Measurements from ENCODE around the gene PIGU. TPM values are rescaled to one million over a fixed set of nuclear protein-coding genes. Genes with fewer than 3 reads are reported as not detected.

Gene PIGU
- total and polyA plus RNA-seq, 7 experiments from 2014 or later = 8.6 to 34.5 (median 16.7) TPM

GRCh38 chr20:34544109-34544796 is 132.6 kb downstream of the PIGU start:
- no peaks in the 10 kb centered on the region for H3K9me3 Mint-ChIP-seq
- Histone ChIP-seq H3K27me3 (ENCODE audit: control insufficient read depth in 2 of 2, insufficient read depth in 2 of 2, low read length in 2 of 2) (no peaks in the 10 kb centered on the region), H3K27ac (ENCODE audit: low read depth, low read length) (no peak overlapping the region), H3K4me3 (ENCODE audit: low read length) (peak overlapping the region; percentile 34), H3K36me3 (ENCODE audit: control insufficient read depth in 2 of 3, insufficient read depth in 3 of 3, low read length in 3 of 3) (peaks cover 0 to 27% (median 4%) of the 10 kb centered on the region in 3 experiments), H3K9me3 (ENCODE audit: control insufficient read depth in 2 of 3, low read length in 3 of 3) (no peaks in the 10 kb centered on the region), H3K4me1 (ENCODE audit: control insufficient read depth in 2 of 2, insufficient read depth in 2 of 2, low read length in 2 of 2) (peaks cover 0 to 19% of the 10 kb centered on the region in 2 donors)
- ATAC-seq = peak; percentile 73
- peaks cover 12 to 33% (median 24%) of the 10 kb centered on the region in 7 donors for H3K4me1 Mint-ChIP-seq
- ChIA-PET CTCF (interaction anchor here (0.6 to 1.6 kb wide), 2 partner anchors 197 to 231 kb away, joined by 3 to 6 read pairs; no protein-coding TSS in a partner anchor), POLR2A (interaction anchor here (0.5 to 1.4 kb wide), 5 partner anchors 14 to 280 kb away, joined by 3 to 4 read pairs (median 3); no protein-coding TSS in a partner anchor)
- DNase-seq = peak in 2 of 9 donors; percentile 18 to 25
- peak overlapping the region; percentile 57 to 79 (median 73) for H3K4me3 Mint-ChIP-seq
- peak overlapping the region in 5 of 9 donors; percentile 8 to 66 (median 34) for H3K27ac Mint-ChIP-seq
- intact Hi-C loops (cut with micrococcal nuclease) = loop anchor here (2.0 kb wide), 1 partner anchor 15 kb away; the partner anchor contains the start of gene MAP1LC3A (in 2 of the 2)
- peaks cover 0 to 19% (median 5%) of the 10 kb centered on the region in 5 donors for H3K36me3 Mint-ChIP-seq
- H3K27me3 Mint-ChIP-seq = no peaks in the 10 kb centered on the region

GRCh38 chr20:34543463-34544056 is 133.3 kb downstream of the PIGU start:
- H3K9me3 ChIP-seq (ENCODE audit: control insufficient read depth in 2 of 3, low read length in 3 of 3) = no peaks in the 10 kb centered on the region
- intact Hi-C loops (cut with micrococcal nuclease) = loop anchor here (2.0 kb wide), 1 partner anchor 15 kb away; the partner anchor contains the start of gene MAP1LC3A (in 2 of the 2)
- ATAC-seq (no peak), DNase-seq (no peak)
- ChIA-PET POLR2A (interaction anchor here (0.8 to 1.4 kb wide), 4 partner anchors 14 to 224 kb away, joined by 3 to 4 read pairs (median 3); no protein-coding TSS in a partner anchor), CTCF (interaction anchor here (0.8 to 1.6 kb wide), 2 partner anchors 231 to 448 kb away, joined by 3 to 6 read pairs; no protein-coding TSS in a partner anchor)
- H3K27ac ChIP-seq (ENCODE audit: low read depth, low read length) = no peak overlapping the region
- peaks cover 0 to 30% (median 4%) of the 10 kb centered on the region in 3 experiments for H3K36me3 ChIP-seq (ENCODE audit: control insufficient read depth in 2 of 3, insufficient read depth in 3 of 3, low read length in 3 of 3)
- no peaks in the 10 kb centered on the region for H3K27me3 ChIP-seq (ENCODE audit: control insufficient read depth in 2 of 2, insufficient read depth in 2 of 2, low read length in 2 of 2)
- Mint-ChIP-seq H3K4me3 (peak overlapping the region in 3 of 10 donors; percentile 29 to 74 (median 59)), H3K9me3 (no peaks in the 10 kb centered on the region), H3K27ac (peak overlapping the region in 1 of 9 donors; percentile 66), H3K36me3 (peaks cover 0 to 19% (median 5%) of the 10 kb centered on the region in 5 donors), H3K27me3 (no peaks in the 10 kb centered on the region), H3K4me1 (peaks cover 12 to 33% (median 23%) of the 10 kb centered on the region in 7 donors)
- H3K4me3 ChIP-seq (ENCODE audit: low read length) = no peak overlapping the region
- peaks cover 0 to 21% of the 10 kb centered on the region in 2 donors for H3K4me1 ChIP-seq (ENCODE audit: control insufficient read depth in 2 of 2, insufficient read depth in 2 of 2, low read length in 2 of 2)

- intact Hi-C loops (cut with micrococcal nuclease) = no loop called here
- H3K4me1 ChIP-seq (ENCODE audit: control insufficient read depth in 2 of 2, insufficient read depth in 2 of 2, low read length in 2 of 2) = peaks cover 0 to 21% of the 10 kb centered on the region in 2 donors
- ATAC-seq (no peak), DNase-seq (no peak)
- Mint-ChIP-seq H3K4me1 (peaks cover 12 to 33% (median 24%) of the 10 kb centered on the region in 7 donors), H3K9me3 (no peaks in the 10 kb centered on the region), H3K36me3 (peaks cover 0 to 19% (median 5%) of the 10 kb centered on the region in 5 donors), H3K27ac (peak overlapping the region in 2 of 9 donors; percentile 15 to 70), H3K4me3 (no peak overlapping the region), H3K27me3 (no peaks in the 10 kb centered on the region)
- no peak overlapping the region for H3K27ac ChIP-seq (ENCODE audit: low read depth, low read length)
- H3K4me3 ChIP-seq (ENCODE audit: low read length) = no peak overlapping the region
- H3K27me3 ChIP-seq (ENCODE audit: control insufficient read depth in 2 of 2, insufficient read depth in 2 of 2, low read length in 2 of 2) = no peaks in the 10 kb centered on the region
- ChIA-PET POLR2A (no interaction called here), CTCF (interaction anchor here (0.8 kb wide), 1 partner anchor 447 kb away, joined by 3 read pairs; no protein-coding TSS in a partner anchor)
- H3K36me3 ChIP-seq (ENCODE audit: control insufficient read depth in 2 of 3, insufficient read depth in 3 of 3, low read length in 3 of 3) = peaks cover 0 to 34% (median 4%) of the 10 kb centered on the region in 3 experiments
- H3K9me3 ChIP-seq (ENCODE audit: control insufficient read depth in 2 of 3, low read length in 3 of 3) = no peaks in the 10 kb centered on the region
Observed at GRCh38 chr20:34542439-34542838, 134.5 kb downstream of the PIGU start.

GRCh38 chr20:34541917-34542316 is 135.0 kb downstream of the PIGU start:
- H3K4me3 ChIP-seq (ENCODE audit: low read length) = no peak overlapping the region
- Mint-ChIP-seq H3K27me3 (no peaks in the 10 kb centered on the region), H3K36me3 (peaks cover 0 to 24% (median 5%) of the 10 kb centered on the region in 5 donors), H3K27ac (peak overlapping the region in 5 of 9 donors; percentile 31 to 74 (median 67)), H3K4me1 (peaks cover 12 to 36% (median 24%) of the 10 kb centered on the region in 7 donors), H3K9me3 (no peaks in the 10 kb centered on the region), H3K4me3 (peak overlapping the region in 1 of 10 donors; percentile 30)
- H3K9me3 ChIP-seq (ENCODE audit: control insufficient read depth in 2 of 3, low read length in 3 of 3) = no peaks in the 10 kb centered on the region
- no peaks in the 10 kb centered on the region for H3K27me3 ChIP-seq (ENCODE audit: control insufficient read depth in 2 of 2, insufficient read depth in 2 of 2, low read length in 2 of 2)
- intact Hi-C loops (cut with micrococcal nuclease) = no loop called here
- no peak for DNase-seq
- H3K4me1 ChIP-seq (ENCODE audit: control insufficient read depth in 2 of 2, insufficient read depth in 2 of 2, low read length in 2 of 2) = peaks cover 0 to 21% of the 10 kb centered on the region in 2 donors
- ATAC-seq = no peak
- ChIA-PET CTCF (no interaction called here), POLR2A (no interaction called here)
- no peak overlapping the region for H3K27ac ChIP-seq (ENCODE audit: low read depth, low read length)
- H3K36me3 ChIP-seq (ENCODE audit: control insufficient read depth in 2 of 3, insufficient read depth in 3 of 3, low read length in 3 of 3) = peaks cover 0 to 39% (median 4%) of the 10 kb centered on the region in 3 experiments

GRCh38 chr20:34541264-34541901 is 135.5 kb downstream of the PIGU start:
- H3K27ac Mint-ChIP-seq = peak overlapping the region in 8 of 9 donors; percentile 1 to 89 (median 77)
- peak overlapping the region in 3 of 10 donors; percentile 30 to 48 (median 43) for H3K4me3 Mint-ChIP-seq
- Histone ChIP-seq H3K36me3 (ENCODE audit: control insufficient read depth in 2 of 3, insufficient read depth in 3 of 3, low read length in 3 of 3) (peaks cover 0 to 43% (median 4%) of the 10 kb centered on the region in 3 experiments), H3K4me1 (ENCODE audit: control insufficient read depth in 2 of 2, insufficient read depth in 2 of 2, low read length in 2 of 2) (peaks cover 0 to 21% of the 10 kb centered on the region in 2 donors), H3K27ac (ENCODE audit: low read depth, low read length) (peak overlapping the region; percentile 44), H3K4me3 (ENCODE audit: low read length) (no peak overlapping the region), H3K9me3 (ENCODE audit: control insufficient read depth in 2 of 3, low read length in 3 of 3) (no peaks in the 10 kb centered on the region), H3K27me3 (ENCODE audit: control insufficient read depth in 2 of 2, insufficient read depth in 2 of 2, low read length in 2 of 2) (no peaks in the 10 kb centered on the region)
- intact Hi-C loops (cut with micrococcal nuclease) = no loop called here
- peaks cover 12 to 36% (median 24%) of the 10 kb centered on the region in 7 donors for H3K4me1 Mint-ChIP-seq
- ATAC-seq (peak; percentile 68), DNase-seq (peak in 1 of 9 donors; percentile 20)
- ChIA-PET POLR2A (no interaction called here), CTCF (interaction anchor here (1.1 to 3.6 kb wide), 2 partner anchors 165 to 228 kb away, joined by 3 to 32 read pairs; no protein-coding TSS in a partner anchor)
- H3K36me3 Mint-ChIP-seq = peaks cover 0 to 26% (median 5%) of the 10 kb centered on the region in 5 donors
- no peaks in the 10 kb centered on the region for H3K9me3 Mint-ChIP-seq
- H3K27me3 Mint-ChIP-seq = no peaks in the 10 kb centered on the region
